ENCODE data around the gene UBQLN3.

UBQLN3 gene

GRCh38 chr11:5505363-5506048 is 4.3 kb downstream of the UBQLN3 start:
- no peak for ATAC-seq
- no peak for DNase-seq

GRCh38 chr11:5504403-5504921 is 5.3 kb downstream of the UBQLN3 start:
- DNase-seq: no peak
- no peak for ATAC-seq

- no peak for DNase-seq
Observed at GRCh38 chr11:5500393-5500801, 9.4 kb downstream of the UBQLN3 start.

GRCh38 chr11:5499671-5500070 is 10.1 kb downstream of the UBQLN3 start:
- DNase-seq: no peak
- ATAC-seq: no peak

More at GRCh38 chr11:5500393-5500801, 9.4 kb downstream of the UBQLN3 start:
- no peak for ATAC-seq

- ATAC-seq (no peak), DNase-seq (no peak)
Observed at GRCh38 chr11:5489576-5490357, 20.0 kb downstream of the UBQLN3 start.

GRCh38 chr11:5488798-5489399 is 20.9 kb downstream of the UBQLN3 start:
- no peak for DNase-seq
- no peak for ATAC-seq

- DNase-seq (no peak), ATAC-seq (no peak)
Observed at GRCh38 chr11:5488385-5488784, 21.4 kb downstream of the UBQLN3 start, which contains the start of gene OR52D1. OR52D1 (plus strand) TSS chr11:5488685; CDS start chr11:5488707, 22 bp downstream.

- DNase-seq (peak; percentile 24), ATAC-seq (peak; percentile 94)
Observed at GRCh38 chr11:5486421-5486820, 23.3 kb downstream of the UBQLN3 start.

GRCh38 chr11:5486003-5486402 is 23.8 kb downstream of the UBQLN3 start:
- DNase-seq (no peak), ATAC-seq (no peak)

GRCh38 chr11:5476186-5476819 is 33.5 kb downstream of the UBQLN3 start:
- DNase-seq: peak; percentile 43
- ATAC-seq: peak; percentile 49

- no peak for DNase-seq
- no peak for ATAC-seq
Observed at GRCh38 chr11:5473921-5474320, 35.8 kb downstream of the UBQLN3 start.

- no peak for ATAC-seq
- no peak for DNase-seq
Observed at GRCh38 chr11:5467527-5467926, 42.2 kb downstream of the UBQLN3 start.

GRCh38 chr11:5460983-5461621 is 48.7 kb downstream of the UBQLN3 start:
- ATAC-seq (no peak), DNase-seq (no peak)
